ENCODE measurements around the gene ARFGEF2. TPM values are rescaled to one million over a fixed set of nuclear protein-coding genes. Genes with fewer than 3 reads are reported as not detected.
"Not testable (repeated sequence)": the region's sequence is repeated elsewhere in the genome, so short reads cannot be mapped to it uniquely, and the experiment has no call there.

Gene ARFGEF2
- total RNA-seq, 1 donor: 47.5 TPM

- H3K4me3 ChIP-seq (ENCODE audit: low read depth, low read length): no peak overlapping the region
- DNase-seq (ENCODE audit: low read depth): no peak
- TF ChIP-seq CTCF (IDR thresholded peaks at IDR 0.05; ENCODE audit: insufficient read depth, low read depth, low read length): no peak
These were observed 10.9 kb downstream of the ARFGEF2 start for GRCh38 chr20:48932375-48932941.

- H3K4me3 ChIP-seq (ENCODE audit: low read depth, low read length): no peak overlapping the region
- TF ChIP-seq CTCF (IDR thresholded peaks at IDR 0.05; ENCODE audit: insufficient read depth, low read depth, low read length): no peak
These were observed 11.7 kb downstream of the ARFGEF2 start for GRCh38 chr20:48933017-48933766.

GRCh38 chr20:48934273-48934877 lies 12.9 kb downstream of the ARFGEF2 start:
- not testable (repeated sequence) for H3K4me3 ChIP-seq (ENCODE audit: low read depth, low read length); DNase-seq (ENCODE audit: low read depth)

More at GRCh38 chr20:48933017-48933766, 11.7 kb downstream of the ARFGEF2 start:
- no peak for DNase-seq (ENCODE audit: low read depth)

GRCh38 chr20:48934966-48935365 lies 13.5 kb downstream of the ARFGEF2 start:
- not testable (repeated sequence) for DNase-seq (ENCODE audit: low read depth); H3K4me3 ChIP-seq (ENCODE audit: low read depth, low read length)

- H3K4me3 ChIP-seq (ENCODE audit: low read depth, low read length); DNase-seq (ENCODE audit: low read depth): not testable (repeated sequence)
These were observed 14.7 kb downstream of the ARFGEF2 start for GRCh38 chr20:48936178-48936577.

GRCh38 chr20:48937674-48938073 lies 16.2 kb downstream of the ARFGEF2 start:
- no peak overlapping the region for H3K4me3 ChIP-seq (ENCODE audit: low read depth, low read length)
- no peak for TF ChIP-seq CTCF (IDR thresholded peaks at IDR 0.05; ENCODE audit: insufficient read depth, low read depth, low read length)
- DNase-seq (ENCODE audit: low read depth): peak; percentile 80

- no peak overlapping the region for H3K4me3 ChIP-seq (ENCODE audit: low read depth, low read length)
- no peak for DNase-seq (ENCODE audit: low read depth)
- no peak for TF ChIP-seq CTCF (IDR thresholded peaks at IDR 0.05; ENCODE audit: insufficient read depth, low read depth, low read length)
These were observed 17.2 kb downstream of the ARFGEF2 start for GRCh38 chr20:48938670-48939069.

GRCh38 chr20:48940170-48940569 lies 18.7 kb downstream of the ARFGEF2 start:
- no peak for DNase-seq (ENCODE audit: low read depth)
- H3K4me3 ChIP-seq (ENCODE audit: low read depth, low read length): no peak overlapping the region
- TF ChIP-seq CTCF (IDR thresholded peaks at IDR 0.05; ENCODE audit: insufficient read depth, low read depth, low read length): no peak
